Motor neuron (in vitro differentiated cells): ENCODE results near the gene RALGPS2. TPM values are rescaled to one million over a fixed set of nuclear protein-coding genes. Genes with fewer than 3 reads are reported as not detected.
A peak's percentile ranks its signal among the peaks of the same experiment; 100 is the strongest.
"Not testable (repeated sequence)": the region's sequence is repeated elsewhere in the genome, so short reads cannot be mapped to it uniquely, and the experiment has no call there.

Experiments
- ATAC-seq, 8 experiments: fragments of 200-7000 bp; cut with Tn5 transposase; replicated peaks in 6 of 8; 2 replicates each; pipeline ENCODE4 v1.8.0; 2021; ENCODE audit warnings: mild to moderate bottlenecking in 8 of 8, moderate library complexity in 8 of 8
- H3K27ac ChIP-seq, 2 donors: fragments of 250-450 bp; sonication (Bioruptor Pico); 2 replicates each; pipeline ENCODE4 v1.9.0; 2021; ENCODE audit warnings: antibody characterized with exemption in 2 of 2, mild to moderate bottlenecking in 2 of 2, moderate library complexity in 1 of 2
- H3K4me1 ChIP-seq, 2 donors: fragments of 250-450 bp; sonication (Bioruptor Pico); replicated peaks in 1 of 2; 2 replicates each; pipeline ENCODE4 v1.6.1; 2021; ENCODE audit warnings: antibody characterized with exemption in 2 of 2, mild to moderate bottlenecking in 2 of 2, moderate library complexity in 1 of 2
- H3K4me3 ChIP-seq, 5 donors: fragments of 250-450 bp; sonication (Bioruptor Pico); 2 replicates each; pipeline ENCODE4 v1.9.0; 2021; ENCODE audit warnings: antibody characterized with exemption in 5 of 5, mild to moderate bottlenecking in 5 of 5, moderate library complexity in 4 of 5
- WGBS, 10 experiments: fragments of 450-650 bp; shearing (Covaris generic); methylation state at CpG; one replicate each; pipeline ENCODE4 v1.0.0; 2022; 5-methylcytosine and 5-hydroxymethylcytosine counted together
- in situ Hi-C, 9 experiments: fragments of 400-800 bp; cut with MboI; loops; one replicate each; pipeline ENCODE4 v1.15.0; 2021; ENCODE audit warnings: low sequenced_read_pairs in 9 of 9, low pct_unique_long_range_greater_than_20kb in 2 of 9; ENCODE audit not compliant: unreplicated experiment in 9 of 9
- total RNA-seq, 8 experiments: library from RNA; unstranded; fragments of 300-600 nt; gene quantifications; 2 replicates each; pipeline versions ENCODE4 v1.2.3 to v1.2.4, GENCODE V29; 2022

The RALGPS2 gene
- total RNA-seq, 8 experiments from 2014 or later = 1.5 to 48.2 (median 23.5) TPM

- no peak overlapping the region for H3K27ac ChIP-seq
- ATAC-seq = no peak
- H3K4me1 ChIP-seq = peaks cover 10 to 22% of the 10 kb centered on the region in 2 donors
- 0 to 52% (median 17%) methylated on average over 2 to 5 of the region's 5 CpGs for WGBS, 10 experiments
- in situ Hi-C loops = loop anchor here in 2 of 9 experiments (25.0 kb wide), 2 partner anchors 164 to 414 kb away; no protein-coding TSS in a partner anchor
- peak overlapping the region; percentile 80 to 94 (median 87) for H3K4me3 ChIP-seq
Measured at GRCh38 chr1:178726545-178726944, 1.5 kb downstream of the RALGPS2 start.

- Histone ChIP-seq H3K4me1 (peaks cover 10 to 22% of the 10 kb centered on the region in 2 donors), H3K4me3 (peak overlapping the region; percentile 80 to 94 (median 87)), H3K27ac (no peak overlapping the region)
- 23 to 82% (median 33%) methylated on average over 5 to 11 of the region's 11 CpGs for WGBS, 10 experiments
- in situ Hi-C loops = loop anchor here in 2 of 9 experiments (25.0 kb wide), 2 partner anchors 165 to 415 kb away; no protein-coding TSS in a partner anchor
- ATAC-seq = no peak
Measured at GRCh38 chr1:178727014-178727895, 2.2 kb downstream of the RALGPS2 start.

GRCh38 chr1:178733972-178734371 is 8.9 kb downstream of the RALGPS2 start:
- Histone ChIP-seq H3K27ac (no peak overlapping the region), H3K4me1 (no peaks in the 10 kb centered on the region), H3K4me3 (no peak overlapping the region)
- no peak for ATAC-seq
- in situ Hi-C loops = loop anchor here in 2 of 9 experiments (25.0 kb wide), 2 partner anchors 172 to 422 kb away; no protein-coding TSS in a partner anchor
- WGBS, 10 experiments = 89 to 100% (median 95%) methylated on average over 1 to 5 of the region's 5 CpGs; no CpG with 5 or more reads in 1 of the 10 experiments

GRCh38 chr1:178738780-178739179 is 13.7 kb downstream of the RALGPS2 start:
- Histone ChIP-seq H3K4me1 (no peaks in the 10 kb centered on the region), H3K4me3 (no peak overlapping the region), H3K27ac (no peak overlapping the region)
- no peak for ATAC-seq
- 0 to 100% (median 86%) methylated on average over 1 of the region's 1 CpG; no CpG with 5 or more reads in 1 of the 10 experiments for WGBS, 10 experiments
- in situ Hi-C loops = loop anchor here in 2 of 9 experiments (25.0 kb wide), 2 partner anchors 176 to 426 kb away; no protein-coding TSS in a partner anchor

- in situ Hi-C loops = loop anchor here in 2 of 9 experiments (10.0 to 25.0 kb wide), 3 partner anchors 177 to 427 kb away; no protein-coding TSS in a partner anchor
- 62 to 100% (median 94%) methylated on average over 1 to 4 of the region's 4 CpGs for WGBS, 10 experiments
- no peak for ATAC-seq
Measured at GRCh38 chr1:178739285-178740045, 14.4 kb downstream of the RALGPS2 start.

GRCh38 chr1:178740491-178740890 is 15.4 kb downstream of the RALGPS2 start:
- ATAC-seq = no peak
- no peak overlapping the region for H3K4me3 ChIP-seq
- in situ Hi-C loops = loop anchor here in 2 of 9 experiments (10.0 to 25.0 kb wide), 3 partner anchors 178 to 428 kb away; no protein-coding TSS in a partner anchor
- WGBS, 10 experiments = 90 to 100% (median 100%) methylated on average over 1 of the region's 1 CpG; no CpG with 5 or more reads in 4 of the 10 experiments
- no peak overlapping the region for H3K27ac ChIP-seq
- no peaks in the 10 kb centered on the region for H3K4me1 ChIP-seq

More at GRCh38 chr1:178739285-178740045, 14.4 kb downstream of the RALGPS2 start:
- Histone ChIP-seq H3K4me3 (no peak overlapping the region), H3K4me1 (no peaks in the 10 kb centered on the region), H3K27ac (no peak overlapping the region)

GRCh38 chr1:178740924-178741323 is 15.9 kb downstream of the RALGPS2 start:
- H3K4me1 ChIP-seq = no peaks in the 10 kb centered on the region
- H3K27ac ChIP-seq = no peak overlapping the region
- no peak for ATAC-seq
- 60 to 100% (median 100%) methylated on average over 1 of the region's 1 CpG; no CpG with 5 or more reads in 2 of the 10 experiments for WGBS, 10 experiments
- no peak overlapping the region for H3K4me3 ChIP-seq
- in situ Hi-C loops = loop anchor here in 2 of 9 experiments (10.0 to 25.0 kb wide), 3 partner anchors 179 to 429 kb away; no protein-coding TSS in a partner anchor

- no peak overlapping the region for H3K27ac ChIP-seq
- ATAC-seq = no peak
- in situ Hi-C loops = loop anchor here in 2 of 9 experiments (10.0 to 25.0 kb wide), 3 partner anchors 182 to 432 kb away; no protein-coding TSS in a partner anchor
- H3K4me1 ChIP-seq = no peaks in the 10 kb centered on the region
- 63 to 100% (median 92%) methylated on average over 1 to 2 of the region's 2 CpGs; no CpG with 5 or more reads in 2 of the 10 experiments for WGBS, 10 experiments
- no peak overlapping the region for H3K4me3 ChIP-seq
Measured at GRCh38 chr1:178743801-178744200, 18.8 kb downstream of the RALGPS2 start.

- no peak overlapping the region for H3K27ac ChIP-seq
- no peak for ATAC-seq
- 63 to 100% (median 85%) methylated on average over 1 to 2 of the region's 2 CpGs for WGBS, 10 experiments
- in situ Hi-C loops = loop anchor here in 2 of 9 experiments (10.0 to 25.0 kb wide), 3 partner anchors 183 to 433 kb away; no protein-coding TSS in a partner anchor
- no peak overlapping the region for H3K4me3 ChIP-seq
- no peaks in the 10 kb centered on the region for H3K4me1 ChIP-seq
Measured at GRCh38 chr1:178745260-178745659, 20.2 kb downstream of the RALGPS2 start.

- in situ Hi-C loops = loop anchor here in 2 of 9 experiments (10.0 to 25.0 kb wide), 3 partner anchors 184 to 434 kb away; no protein-coding TSS in a partner anchor
- Histone ChIP-seq H3K4me1 (no peaks in the 10 kb centered on the region), H3K27ac (no peak overlapping the region), H3K4me3 (no peak overlapping the region)
- ATAC-seq = no peak
- WGBS, 10 experiments = 80 to 100% (median 93%) methylated on average over 1 to 2 of the region's 2 CpGs
Measured at GRCh38 chr1:178746345-178746744, 21.3 kb downstream of the RALGPS2 start.

GRCh38 chr1:178747361-178747760 is 22.3 kb downstream of the RALGPS2 start:
- WGBS, 10 experiments = 83 to 100% (median 100%) methylated on average over 1 to 3 of the region's 3 CpGs; no CpG with 5 or more reads in 1 of the 10 experiments
- not testable (repeated sequence) for H3K4me1 ChIP-seq, ATAC-seq, H3K27ac ChIP-seq, H3K4me3 ChIP-seq
- in situ Hi-C loops = loop anchor here in 2 of 9 experiments (10.0 to 25.0 kb wide), 3 partner anchors 185 to 435 kb away; no protein-coding TSS in a partner anchor

GRCh38 chr1:178749581-178750166 is 24.6 kb downstream of the RALGPS2 start:
- Histone ChIP-seq H3K4me1 (no peaks in the 10 kb centered on the region), H3K27ac (no peak overlapping the region), H3K4me3 (no peak overlapping the region)
- ATAC-seq = peak in 3 of 8 experiments; percentile 70 to 96 (median 93)
- in situ Hi-C loops = loop anchor here in 4 of 9 experiments (10.0 to 25.0 kb wide), 5 partner anchors 187 to 437 kb away; no protein-coding TSS in a partner anchor
- 20 to 98% (median 86%) methylated on average over 1 to 4 of the region's 5 CpGs; no CpG with 5 or more reads in 2 of the 10 experiments for WGBS, 10 experiments
